Adrenal gland (tissue), 12 donors: ENCODE measurements around the gene LARP4B. TPM values are rescaled to one million over a fixed set of nuclear protein-coding genes. Genes with fewer than 3 reads are reported as not detected.
A peak's percentile ranks its signal among the peaks of the same experiment; 100 is the strongest.
"Not testable (repeated sequence)": the region's sequence is repeated elsewhere in the genome, so short reads cannot be mapped to it uniquely, and the experiment has no call there.

Source experiments
- DNase-seq, 7 donors: peaks; one replicate each; pipeline ENCODE4 v3.0.0-alpha.2; 2019 to 2020
- H3K27ac ChIP-seq, 5 donors: fragments of 200-600 bp; sonication (generic) in 4 of 5; 1 replicate in 3 of 5; 2 replicates in 2 of 5; pipeline versions ENCODE4 v1.5.1 to v1.8.0; 2016 to 2020; ENCODE audit warnings: mild to moderate bottlenecking in 1 of 5
- H3K27me3 ChIP-seq: fragments of 200-600 bp; 2 replicates; pipeline ENCODE4 v1.8.0; 2021
- H3K36me3 ChIP-seq, 2 donors: fragments of 200-600 bp; replicated peaks in 1 of 2; 1 replicate in 1 of 2; 2 replicates in 1 of 2; pipeline versions ENCODE4 v1.5.1 to v1.8.0; 2018 to 2022
- H3K4me1 ChIP-seq, 2 donors: fragments of 200-600 bp; replicated peaks in 1 of 2; 1 replicate in 1 of 2; 2 replicates in 1 of 2; pipeline versions ENCODE4 v1.5.1 to v1.8.0; 2018 to 2021
- H3K4me3 ChIP-seq, 4 donors: fragments of 200-600 bp; sonication (generic) in 3 of 4; one replicate each; pipeline ENCODE4 v1.5.1; 2016 to 2018
- H3K9me3 ChIP-seq, 3 donors: fragments of 200-600 bp; sonication (generic) in 1 of 3; replicated peaks in 1 of 3; 1 replicate in 2 of 3; 2 replicates in 1 of 3; pipeline versions ENCODE4 v1.5.1 to v1.8.0; 2016 to 2021
- POLR2A ChIP-seq, 2 donors: fragments of 450-650 bp; IDR thresholded peaks; one replicate each; pipeline ENCODE4 v1.6.1; 2017; ENCODE audit warnings: antibody characterized with exemption in 2 of 2, mild to moderate bottlenecking in 2 of 2, moderate library complexity in 1 of 2
- WGBS, 4 donors: extraction: QIAGEN DNeasy Blood & Tissue Kit in 2 of 4; methylation state at CpG; one replicate each; pipeline versions ENCODE4 v1.1.5 to v1.1.7; 2013 to 2017; 5-methylcytosine and 5-hydroxymethylcytosine counted together
- intact Hi-C, 2 donors: fragments of 100-400 bp; cut with DNase I; formaldehyde crosslinking; loops; one replicate each; pipeline versions ENCODE4 v1.14.1 to v1.15.0; 2022 to 2023
- polyA plus RNA-seq, 3 donors: library from polyadenylated mRNA; stranded (reverse); fragments of 200-250 nt in 2 of 3; fragments of 350-450 nt in 1 of 3; fragmentation: Illumina TruSeq in 1 of 3; extraction: RNeasy Lipid Tissue Mini Kit (QIAGEN cat#74804) in 1 of 3; gene quantifications; one replicate each; pipeline ENCODE4 v1.2.3, GENCODE V29; 2013 to 2014
- total RNA-seq, 9 donors: library from RNA; depleted of rRNA in 4 of 9; stranded (reverse); fragments of >200 nt in 4 of 9; fragments of 120-200 nt in 1 of 9; fragmentation: NEBNext Ultra II Directional in 1 of 9; extraction: Animal tissue kit (Norgen Biotek cat#: 25700) in 1 of 9; gene quantifications; one replicate each; pipeline versions ENCODE4 v1.1.0 to v1.2.4, GENCODE V29; 2013 to 2023
- TF ChIP-seq, protein P1 (sequence below), 6 experiments: fragments of 450-650 bp in 4 of 6; fragments of 200-600 bp in 2 of 6; sonication (generic) in 1 of 6; IDR thresholded peaks; 1 replicate in 5 of 6; 2 replicates in 1 of 6; pipeline versions ENCODE4 v1.5.1 to v1.8.0; 2016 to 2021; ENCODE audit warnings: antibody characterized with exemption in 6 of 6, mild to moderate bottlenecking in 2 of 6, moderate library complexity in 1 of 6
- donor health status: healthy with polysubstance abuse.
- donor health status: Bipolar disorder and iron deficiency.
- donor health status: DM: yes; HTN: yes; CAD: no.
- donor health status: DM: no; HTN: no; CAD: no.
- donor health status: DM: no; HTN: no; CAD: no.
- donor health status: DM: yes; HTN: yes; CAD: no.

LARP4B gene
- total and polyA plus RNA-seq, 12 donors = 17.2 to 145 (median 66.8) TPM

DNA sequence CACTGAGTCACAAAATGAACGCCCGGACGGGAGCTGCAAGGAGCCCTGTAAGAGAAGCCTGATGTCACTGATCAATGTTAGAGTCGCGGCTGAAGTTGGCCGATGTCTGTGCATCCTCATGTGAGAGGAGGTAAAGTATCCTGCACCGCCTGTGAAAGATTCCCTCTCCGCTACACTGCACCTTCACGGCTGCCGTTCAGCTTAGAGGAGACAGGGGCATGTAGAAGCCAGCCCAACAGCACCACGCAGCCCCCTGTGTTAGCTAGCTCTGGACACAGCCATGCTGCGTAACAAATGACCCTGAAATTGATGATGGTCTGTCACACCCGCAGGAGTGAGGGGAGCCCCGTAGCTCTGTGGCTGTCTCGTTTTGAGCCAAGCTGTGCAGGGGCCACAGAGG lies 160.5 kb downstream of the LARP4B start:
- Histone ChIP-seq H3K9me3 (no peaks in the 10 kb centered on the region), H3K27me3 (no peaks in the 10 kb centered on the region), H3K27ac (no peak overlapping the region), H3K4me3 (no peak overlapping the region), H3K4me1 (no peaks in the 10 kb centered on the region), H3K36me3 (no peaks in the 10 kb centered on the region)
- TF ChIP-seq, protein P1, sequence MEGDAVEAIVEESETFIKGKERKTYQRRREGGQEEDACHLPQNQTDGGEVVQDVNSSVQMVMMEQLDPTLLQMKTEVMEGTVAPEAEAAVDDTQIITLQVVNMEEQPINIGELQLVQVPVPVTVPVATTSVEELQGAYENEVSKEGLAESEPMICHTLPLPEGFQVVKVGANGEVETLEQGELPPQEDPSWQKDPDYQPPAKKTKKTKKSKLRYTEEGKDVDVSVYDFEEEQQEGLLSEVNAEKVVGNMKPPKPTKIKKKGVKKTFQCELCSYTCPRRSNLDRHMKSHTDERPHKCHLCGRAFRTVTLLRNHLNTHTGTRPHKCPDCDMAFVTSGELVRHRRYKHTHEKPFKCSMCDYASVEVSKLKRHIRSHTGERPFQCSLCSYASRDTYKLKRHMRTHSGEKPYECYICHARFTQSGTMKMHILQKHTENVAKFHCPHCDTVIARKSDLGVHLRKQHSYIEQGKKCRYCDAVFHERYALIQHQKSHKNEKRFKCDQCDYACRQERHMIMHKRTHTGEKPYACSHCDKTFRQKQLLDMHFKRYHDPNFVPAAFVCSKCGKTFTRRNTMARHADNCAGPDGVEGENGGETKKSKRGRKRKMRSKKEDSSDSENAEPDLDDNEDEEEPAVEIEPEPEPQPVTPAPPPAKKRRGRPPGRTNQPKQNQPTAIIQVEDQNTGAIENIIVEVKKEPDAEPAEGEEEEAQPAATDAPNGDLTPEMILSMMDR (IDR thresholded peaks at IDR 0.05) = no peak
- no peak for TF ChIP-seq POLR2A (IDR thresholded peaks at IDR 0.05)
- intact Hi-C loops = no loop called here
- DNase-seq = no peak
- 91 to 95% (median 92%) methylated on average over 12 to 15 of the region's 15 CpGs for WGBS, 4 donors

DNA sequence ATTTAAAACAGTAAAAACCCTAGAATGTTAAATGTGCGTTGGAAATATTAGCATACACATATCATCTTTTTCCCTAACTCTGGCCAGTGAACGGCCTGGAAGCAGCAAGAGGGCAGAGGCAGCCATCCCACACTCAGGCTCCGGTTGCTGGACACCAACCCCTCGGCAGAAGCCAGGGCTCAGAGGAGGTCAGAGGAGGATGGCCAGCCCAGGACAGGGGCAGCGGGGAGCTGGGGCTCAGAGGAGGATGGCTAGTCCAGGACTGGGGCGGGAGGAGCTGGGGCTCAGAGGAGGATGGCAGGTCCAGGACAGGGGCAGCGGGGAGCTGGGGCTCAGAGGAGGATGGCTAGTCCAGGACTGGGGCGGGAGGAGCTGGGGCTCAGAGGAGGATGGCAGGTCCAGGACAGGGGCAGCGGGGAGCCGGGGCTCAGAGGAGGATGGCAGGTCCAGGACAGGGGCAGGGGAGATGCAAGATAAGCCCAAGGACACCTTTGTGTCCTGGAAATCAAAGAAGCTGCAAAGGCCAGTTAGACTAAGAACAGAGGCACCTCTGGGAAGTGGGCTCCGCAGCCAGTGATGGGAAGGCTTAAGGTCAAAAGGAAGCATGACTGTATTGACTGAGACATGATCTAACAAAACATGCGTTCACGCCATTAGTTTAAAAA lies 161.3 kb downstream of the LARP4B start:
- H3K4me1 ChIP-seq, H3K36me3 ChIP-seq, H3K27ac ChIP-seq, intact Hi-C loops, H3K27me3 ChIP-seq, H3K4me3 ChIP-seq, H3K9me3 ChIP-seq, DNase-seq: not testable (repeated sequence)
- 81 to 85% (median 84%) methylated on average over 11 to 13 of the region's 13 CpGs for WGBS, 4 donors

DNA sequence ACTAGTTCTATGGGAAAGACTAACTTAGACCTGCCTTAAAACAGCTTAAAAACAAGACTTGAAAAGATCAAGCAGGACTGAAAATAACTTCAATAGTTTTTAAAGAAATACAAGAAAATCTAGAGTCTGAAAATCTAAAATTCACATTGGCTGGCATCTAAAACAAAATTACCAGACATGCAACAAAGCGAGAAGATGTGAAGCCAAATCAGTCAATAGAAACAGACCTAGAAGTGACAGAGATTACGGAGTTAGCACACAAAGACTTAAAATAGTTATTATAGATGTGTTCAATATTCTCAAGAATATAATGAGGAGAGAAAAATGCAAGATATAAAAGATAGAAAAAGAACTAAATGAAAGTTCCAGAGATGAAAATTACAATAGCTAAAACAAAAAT lies 163.7 kb downstream of the LARP4B start:
- Histone ChIP-seq H3K36me3 (no peaks in the 10 kb centered on the region), H3K4me1 (no peaks in the 10 kb centered on the region), H3K4me3 (no peak overlapping the region), H3K27ac (peak overlapping the region in 1 of 5 donors; percentile 9), H3K27me3 (no peaks in the 10 kb centered on the region), H3K9me3 (no peaks in the 10 kb centered on the region)
- 93 to 98% (median 95%) methylated on average over 2 of the region's 2 CpGs for WGBS, 4 donors
- TF ChIP-seq POLR2A (IDR thresholded peaks at IDR 0.05) = no peak
- TF ChIP-seq, protein P1 (IDR thresholded peaks at IDR 0.05) = no peak
- intact Hi-C loops = loop anchor here in 1 of 2 donors (10.0 kb wide), 1 partner anchor 73 kb away; no protein-coding TSS in a partner anchor
- no peak for DNase-seq

DNA sequence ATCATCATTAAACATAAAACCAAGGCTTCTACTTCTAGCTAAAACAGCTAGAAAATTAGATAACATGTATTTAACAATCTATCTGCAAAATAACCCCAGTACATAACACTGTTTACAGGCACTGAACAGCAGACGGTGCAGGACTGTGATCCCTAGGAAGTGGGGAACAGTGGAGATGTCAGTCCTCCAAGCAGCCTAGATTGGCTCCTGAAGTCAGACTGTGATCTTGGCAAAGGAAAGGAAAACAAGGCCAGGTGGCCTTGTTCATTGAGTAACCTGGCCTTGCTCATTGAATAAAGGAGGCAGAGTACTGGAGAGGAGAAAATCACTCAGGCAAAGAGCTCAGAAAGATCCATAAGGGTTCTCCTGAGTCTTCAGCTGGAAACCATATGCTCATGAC lies 164.3 kb downstream of the LARP4B start:
- Histone ChIP-seq H3K4me1 (no peaks in the 10 kb centered on the region), H3K4me3 (no peak overlapping the region), H3K9me3 (no peaks in the 10 kb centered on the region), H3K27me3 (no peaks in the 10 kb centered on the region), H3K27ac (peak overlapping the region in 1 of 5 donors; percentile 9), H3K36me3 (no peaks in the 10 kb centered on the region)
- DNase-seq = peak in 3 of 7 donors; percentile 26 to 45 (median 41)
- intact Hi-C loops = loop anchor here in 1 of 2 donors (10.0 kb wide), 1 partner anchor 72 kb away; no protein-coding TSS in a partner anchor
- TF ChIP-seq POLR2A (IDR thresholded peaks at IDR 0.05) = no peak
- TF ChIP-seq, protein P1 (IDR thresholded peaks at IDR 0.05) = no peak
- WGBS, 4 donors = 48 to 64% (median 53%) methylated on average over 1 of the region's 1 CpG

DNA sequence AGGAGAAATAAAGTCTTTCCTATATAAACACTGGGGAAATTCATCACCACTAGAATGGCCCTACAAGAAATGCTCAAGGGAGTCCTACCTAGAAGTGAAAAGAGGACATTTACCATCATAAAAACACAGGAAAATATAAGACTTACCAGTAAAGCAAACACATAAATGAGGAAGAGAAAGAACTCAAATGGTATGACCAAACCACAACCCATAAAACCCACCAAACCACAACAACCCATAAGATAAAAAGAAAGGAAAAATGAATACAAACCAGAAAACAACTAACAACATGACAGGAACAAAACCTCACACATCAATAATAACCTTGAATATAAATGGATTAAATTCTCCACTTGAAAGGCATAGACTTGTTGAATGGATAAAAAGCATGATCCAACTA lies 170.1 kb downstream of the LARP4B start:
- intact Hi-C loops = loop anchor here in 1 of 2 donors (10.0 kb wide), 1 partner anchor 67 kb away; no protein-coding TSS in a partner anchor
- DNase-seq = no peak
- Histone ChIP-seq H3K27me3 (no peaks in the 10 kb centered on the region), H3K4me1 (no peaks in the 10 kb centered on the region), H3K4me3 (no peak overlapping the region), H3K9me3 (peaks cover 0 to 12% (median 7%) of the 10 kb centered on the region in 3 donors), H3K27ac (no peak overlapping the region), H3K36me3 (no peaks in the 10 kb centered on the region)
- TF ChIP-seq, protein P1 (IDR thresholded peaks at IDR 0.05) = no peak
- TF ChIP-seq POLR2A (IDR thresholded peaks at IDR 0.05) = no peak
